Prostate gland (tissue), 2 donors: Measurements from ENCODE around the gene CRTC1.

Source experiments
- POLR2A ChIP-seq: fragments of 450-650 bp; IDR thresholded peaks from one replicate; pipeline ENCODE4 v1.6.1; 2016; ENCODE audit warnings: antibody characterized with exemption, mild to moderate bottlenecking
- TF ChIP-seq, protein P1 (sequence below), 4 experiments: fragments of 200-600 bp in 2 of 4; fragments of 450-650 bp in 2 of 4; sonication (generic) in 2 of 4; IDR thresholded peaks; 1 replicate in 3 of 4; 2 replicates in 1 of 4; pipeline ENCODE4 v1.5.1; 2016 to 2019; ENCODE audit warnings: antibody characterized with exemption in 4 of 4, mild to moderate bottlenecking in 2 of 4, moderate library complexity in 2 of 4

DNA sequence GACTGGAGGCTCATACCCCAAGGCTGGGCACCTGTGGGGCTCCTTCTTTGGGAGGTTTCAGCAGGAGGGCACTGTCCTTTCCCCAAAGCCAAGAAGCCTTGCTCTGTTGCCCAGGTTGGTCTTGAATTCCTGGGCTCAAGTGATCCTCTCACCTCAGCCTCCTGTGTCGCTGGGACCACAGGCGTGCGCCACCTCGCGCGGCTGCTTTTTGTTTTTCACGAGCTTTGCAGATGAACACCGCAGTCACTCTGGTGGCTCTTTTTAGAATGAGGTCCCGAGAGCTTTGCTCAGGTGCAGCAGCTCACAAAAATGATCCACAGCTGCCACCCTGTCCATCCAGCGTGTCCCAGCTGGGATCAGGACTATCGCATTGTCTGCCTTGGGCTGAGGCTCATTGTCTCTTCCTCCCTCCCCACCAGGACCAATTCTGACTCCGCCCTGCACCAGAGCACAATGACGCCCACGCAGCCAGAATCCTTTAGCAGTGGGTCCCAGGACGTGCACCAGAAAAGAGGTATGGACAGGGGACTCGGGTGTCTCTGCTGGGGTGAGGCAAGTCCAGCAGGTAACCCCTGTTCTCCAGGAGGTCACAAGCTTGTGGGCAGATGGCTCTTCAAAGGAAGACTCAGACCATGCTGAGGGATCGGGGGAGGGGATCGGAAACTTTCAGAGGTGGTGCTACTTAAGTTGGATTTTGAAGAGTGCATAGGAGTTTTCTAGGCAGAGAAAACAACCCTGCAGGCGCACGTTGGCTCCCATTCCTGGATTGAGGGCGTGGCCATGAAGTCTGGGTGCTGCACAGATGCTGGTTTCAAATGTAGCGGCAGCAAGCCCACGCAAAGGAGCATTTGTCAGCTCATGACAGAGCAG lies 66.1 kb downstream of the CRTC1 start:
- TF ChIP-seq, protein P1, sequence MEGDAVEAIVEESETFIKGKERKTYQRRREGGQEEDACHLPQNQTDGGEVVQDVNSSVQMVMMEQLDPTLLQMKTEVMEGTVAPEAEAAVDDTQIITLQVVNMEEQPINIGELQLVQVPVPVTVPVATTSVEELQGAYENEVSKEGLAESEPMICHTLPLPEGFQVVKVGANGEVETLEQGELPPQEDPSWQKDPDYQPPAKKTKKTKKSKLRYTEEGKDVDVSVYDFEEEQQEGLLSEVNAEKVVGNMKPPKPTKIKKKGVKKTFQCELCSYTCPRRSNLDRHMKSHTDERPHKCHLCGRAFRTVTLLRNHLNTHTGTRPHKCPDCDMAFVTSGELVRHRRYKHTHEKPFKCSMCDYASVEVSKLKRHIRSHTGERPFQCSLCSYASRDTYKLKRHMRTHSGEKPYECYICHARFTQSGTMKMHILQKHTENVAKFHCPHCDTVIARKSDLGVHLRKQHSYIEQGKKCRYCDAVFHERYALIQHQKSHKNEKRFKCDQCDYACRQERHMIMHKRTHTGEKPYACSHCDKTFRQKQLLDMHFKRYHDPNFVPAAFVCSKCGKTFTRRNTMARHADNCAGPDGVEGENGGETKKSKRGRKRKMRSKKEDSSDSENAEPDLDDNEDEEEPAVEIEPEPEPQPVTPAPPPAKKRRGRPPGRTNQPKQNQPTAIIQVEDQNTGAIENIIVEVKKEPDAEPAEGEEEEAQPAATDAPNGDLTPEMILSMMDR (IDR thresholded peaks at IDR 0.05): no peak
- TF ChIP-seq POLR2A: no peak
